ENCODE measurements around the gene ERLEC1.
"Not testable (repeated sequence)": the region's sequence is repeated elsewhere in the genome, so short reads cannot be mapped to it uniquely, and the experiment has no call there.

ERLEC1 gene

GRCh38 chr2:53827398-53828175 lies 40.7 kb downstream of the ERLEC1 start:
- no peak overlapping the region for H3K4me2 ChIP-seq (ENCODE audit: insufficient read depth, low read length)
- DNase-seq (no peak), ATAC-seq (ENCODE audit: insufficient read depth, low read depth) (no peak)
- no peak overlapping the region for H3K4me3 ChIP-seq (ENCODE audit: low read depth in 1 of 2, low read length in 2 of 2)
- H3K9ac ChIP-seq (ENCODE audit: low read depth, low read length) = no peak overlapping the region
- no peaks in the 10 kb centered on the region for H3K79me2 ChIP-seq (ENCODE audit: insufficient read depth, low read length)
- H4K20me1 ChIP-seq (ENCODE audit: insufficient read depth, low read length) = no peaks in the 10 kb centered on the region
- H3K36me3 ChIP-seq (ENCODE audit: insufficient read depth, low read length) = no peaks in the 10 kb centered on the region
- no peak overlapping the region for H2AFZ ChIP-seq (ENCODE audit: low read depth, low read length)
- H3K4me1 ChIP-seq (ENCODE audit: insufficient read depth, low read length) = no peaks in the 10 kb centered on the region
- no peaks in the 10 kb centered on the region for H3K9me3 ChIP-seq (ENCODE audit: insufficient read depth, low read length, severe bottlenecking)
- no peak overlapping the region for H3K27ac ChIP-seq (ENCODE audit: low read length)
- TF ChIP-seq EZH2 (IDR thresholded peaks at IDR 0.05; ENCODE audit: borderline replicate concordance, low read depth, low read length, severe bottlenecking) (no peak), CTCF (IDR thresholded peaks at IDR 0.05; ENCODE audit: borderline replicate concordance, extremely low read depth, low read length, poor library complexity, severe bottlenecking) (no peak)
- no peaks in the 10 kb centered on the region for H3K27me3 ChIP-seq (ENCODE audit: insufficient read depth, low read length, poor library complexity)

GRCh38 chr2:53828331-53828730 lies 41.5 kb downstream of the ERLEC1 start:
- H3K4me3 ChIP-seq (ENCODE audit: low read depth in 1 of 2, low read length in 2 of 2) = no peak overlapping the region
- no peaks in the 10 kb centered on the region for H3K4me1 ChIP-seq (ENCODE audit: insufficient read depth, low read length)
- no peak overlapping the region for H2AFZ ChIP-seq (ENCODE audit: low read depth, low read length)
- no peaks in the 10 kb centered on the region for H3K9me3 ChIP-seq (ENCODE audit: insufficient read depth, low read length, severe bottlenecking)
- no peaks in the 10 kb centered on the region for H3K36me3 ChIP-seq (ENCODE audit: insufficient read depth, low read length)
- H3K9ac ChIP-seq (ENCODE audit: low read depth, low read length) = no peak overlapping the region
- TF ChIP-seq CTCF (IDR thresholded peaks at IDR 0.05; ENCODE audit: borderline replicate concordance, extremely low read depth, low read length, poor library complexity, severe bottlenecking) = no peak
- no peak for TF ChIP-seq EZH2 (IDR thresholded peaks at IDR 0.05; ENCODE audit: borderline replicate concordance, low read depth, low read length, severe bottlenecking)
- no peak for ATAC-seq (ENCODE audit: insufficient read depth, low read depth)
- no peak overlapping the region for H3K4me2 ChIP-seq (ENCODE audit: insufficient read depth, low read length)
- no peak for DNase-seq
- no peak overlapping the region for H3K27ac ChIP-seq (ENCODE audit: low read length)
- H4K20me1 ChIP-seq (ENCODE audit: insufficient read depth, low read length) = no peaks in the 10 kb centered on the region
- no peaks in the 10 kb centered on the region for H3K27me3 ChIP-seq (ENCODE audit: insufficient read depth, low read length, poor library complexity)
- H3K79me2 ChIP-seq (ENCODE audit: insufficient read depth, low read length) = no peaks in the 10 kb centered on the region

- no peak overlapping the region for H2AFZ ChIP-seq (ENCODE audit: low read depth, low read length)
- no peaks in the 10 kb centered on the region for H3K27me3 ChIP-seq (ENCODE audit: insufficient read depth, low read length, poor library complexity)
- H3K4me1 ChIP-seq (ENCODE audit: insufficient read depth, low read length) = no peaks in the 10 kb centered on the region
- no peaks in the 10 kb centered on the region for H3K36me3 ChIP-seq (ENCODE audit: insufficient read depth, low read length)
- H3K79me2 ChIP-seq (ENCODE audit: insufficient read depth, low read length) = no peaks in the 10 kb centered on the region
- TF ChIP-seq CTCF (IDR thresholded peaks at IDR 0.05; ENCODE audit: borderline replicate concordance, extremely low read depth, low read length, poor library complexity, severe bottlenecking) (no peak), EZH2 (IDR thresholded peaks at IDR 0.05; ENCODE audit: borderline replicate concordance, low read depth, low read length, severe bottlenecking) (no peak)
- no peak overlapping the region for H3K9ac ChIP-seq (ENCODE audit: low read depth, low read length)
- ATAC-seq (ENCODE audit: insufficient read depth, low read depth) (no peak), DNase-seq (no peak)
- no peak overlapping the region for H3K4me2 ChIP-seq (ENCODE audit: insufficient read depth, low read length)
- H3K4me3 ChIP-seq (ENCODE audit: low read depth in 1 of 2, low read length in 2 of 2) = no peak overlapping the region
- H4K20me1 ChIP-seq (ENCODE audit: insufficient read depth, low read length) = no peaks in the 10 kb centered on the region
- no peaks in the 10 kb centered on the region for H3K9me3 ChIP-seq (ENCODE audit: insufficient read depth, low read length, severe bottlenecking)
- no peak overlapping the region for H3K27ac ChIP-seq (ENCODE audit: low read length)
Observed at GRCh38 chr2:53829273-53829979, 42.6 kb downstream of the ERLEC1 start.

- H3K4me2 ChIP-seq (ENCODE audit: insufficient read depth, low read length); H3K4me3 ChIP-seq (ENCODE audit: low read depth in 1 of 2, low read length in 2 of 2); H3K9ac ChIP-seq (ENCODE audit: low read depth, low read length); ATAC-seq (ENCODE audit: insufficient read depth, low read depth); H3K36me3 ChIP-seq (ENCODE audit: insufficient read depth, low read length); H3K4me1 ChIP-seq (ENCODE audit: insufficient read depth, low read length); H2AFZ ChIP-seq (ENCODE audit: low read depth, low read length); H3K9me3 ChIP-seq (ENCODE audit: insufficient read depth, low read length, severe bottlenecking); DNase-seq; H4K20me1 ChIP-seq (ENCODE audit: insufficient read depth, low read length); H3K27me3 ChIP-seq (ENCODE audit: insufficient read depth, low read length, poor library complexity); H3K79me2 ChIP-seq (ENCODE audit: insufficient read depth, low read length); H3K27ac ChIP-seq (ENCODE audit: low read length): not testable (repeated sequence)
Observed at GRCh38 chr2:53829980-53830290, 43.1 kb downstream of the ERLEC1 start.
